SU-DHL-6 (cell line): ENCODE data around the gene RBBP4.

Experiments used
- CTCF ChIP-seq: fragments of 200-600 bp; sonication (generic); IDR thresholded peaks from one replicate; pipeline ENCODE4 v1.5.1; 2017; ENCODE audit warnings: antibody characterized with exemption, mild to moderate bottlenecking, low read length, moderate library complexity; ENCODE audit not compliant: insufficient read depth, poor library complexity, severe bottlenecking
- EZH2phosphoT487 ChIP-seq: fragments of 200-600 bp; sonication (generic), shearing (Covaris generic); conservative IDR thresholded peaks from 2 replicates; pipeline ENCODE4 v1.6.1; 2018; ENCODE audit warnings: mild to moderate bottlenecking, antibody characterized with exemption, low read length, moderate library complexity, mixed read lengths

GRCh38 chr1:32696041-32696440 is 45.0 kb downstream of the RBBP4 start:
- TF ChIP-seq EZH2phosphoT487 (no peak), CTCF (no peak)
